GM18499 (cell line): Measurements from ENCODE around the gene FOXE1.

ENCODE experiments used
- ATAC-seq: cut with Tn5 transposase; IDR thresholded peaks from one replicate; pipeline ENCODE4 v1.9.1; 2021; ENCODE audit warnings: moderate number of reproducible peaks; ENCODE audit not compliant: insufficient read depth, unreplicated experiment

The FOXE1 gene

DNA sequence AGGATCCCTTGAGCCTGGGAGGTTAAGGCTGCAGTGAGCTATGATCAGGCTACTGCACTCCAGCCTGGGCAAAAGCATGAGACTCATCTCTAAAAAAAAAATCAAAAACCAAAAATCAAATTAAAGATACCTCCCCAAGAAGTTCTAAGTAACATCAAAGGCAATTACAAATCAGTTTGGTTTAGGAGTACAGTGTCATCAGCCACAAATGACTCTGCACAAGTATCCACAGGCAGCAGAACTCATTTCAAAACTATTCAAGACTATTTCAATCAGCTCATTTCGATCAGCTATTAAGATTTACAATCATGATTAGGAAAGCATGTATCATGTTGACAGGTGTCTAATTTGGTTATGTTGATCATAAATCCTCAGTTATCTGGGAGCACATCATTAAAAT, 50.2 kb downstream of the FOXE1 start:
- no peak for ATAC-seq

DNA sequence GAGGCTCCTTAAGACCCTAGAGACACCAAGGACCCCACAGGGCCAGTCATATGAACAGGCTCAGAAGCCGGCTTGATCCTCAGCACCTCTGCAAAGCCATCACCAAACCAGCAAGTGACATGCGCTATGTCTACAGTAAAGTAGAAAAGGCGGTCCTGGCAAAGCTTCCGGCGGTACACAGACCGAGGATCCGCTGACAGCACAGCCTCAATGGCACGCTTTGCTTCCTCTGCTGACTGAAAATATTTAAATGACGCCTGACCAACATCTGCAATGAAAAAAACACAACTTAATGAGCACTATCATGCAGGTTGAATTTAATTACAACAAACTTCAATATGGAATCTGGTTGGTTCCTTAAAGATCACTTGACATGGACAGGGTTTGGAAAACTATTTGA, 51.7 kb downstream of the FOXE1 start:
- no peak for ATAC-seq

DNA sequence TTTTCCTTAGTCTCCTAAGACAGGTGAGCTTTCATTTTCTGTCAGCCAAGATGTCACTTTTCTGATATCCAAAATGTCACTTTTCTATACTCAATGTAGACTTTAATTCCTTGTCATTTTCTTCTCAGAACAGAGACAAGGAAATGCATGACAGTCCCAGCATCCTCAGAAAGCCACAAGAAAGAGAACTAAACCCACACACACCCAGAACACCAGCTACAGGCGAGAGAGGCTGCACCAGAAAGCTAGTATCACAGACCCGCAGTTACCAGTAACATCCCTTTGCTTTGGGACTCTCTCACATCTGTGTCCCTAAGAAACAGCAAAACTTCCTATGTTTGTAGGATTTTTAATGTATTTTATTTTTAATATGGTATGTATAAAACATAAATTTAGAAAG, 52.2 kb downstream of the FOXE1 start:
- no peak for ATAC-seq
